GM18499 (cell line): ENCODE results near the gene SH3TC1.

Source experiments
- ATAC-seq: cut with Tn5 transposase; IDR thresholded peaks from one replicate; pipeline ENCODE4 v1.9.1; 2021; ENCODE audit warnings: moderate number of reproducible peaks; ENCODE audit not compliant: insufficient read depth, unreplicated experiment

The SH3TC1 gene

DNA sequence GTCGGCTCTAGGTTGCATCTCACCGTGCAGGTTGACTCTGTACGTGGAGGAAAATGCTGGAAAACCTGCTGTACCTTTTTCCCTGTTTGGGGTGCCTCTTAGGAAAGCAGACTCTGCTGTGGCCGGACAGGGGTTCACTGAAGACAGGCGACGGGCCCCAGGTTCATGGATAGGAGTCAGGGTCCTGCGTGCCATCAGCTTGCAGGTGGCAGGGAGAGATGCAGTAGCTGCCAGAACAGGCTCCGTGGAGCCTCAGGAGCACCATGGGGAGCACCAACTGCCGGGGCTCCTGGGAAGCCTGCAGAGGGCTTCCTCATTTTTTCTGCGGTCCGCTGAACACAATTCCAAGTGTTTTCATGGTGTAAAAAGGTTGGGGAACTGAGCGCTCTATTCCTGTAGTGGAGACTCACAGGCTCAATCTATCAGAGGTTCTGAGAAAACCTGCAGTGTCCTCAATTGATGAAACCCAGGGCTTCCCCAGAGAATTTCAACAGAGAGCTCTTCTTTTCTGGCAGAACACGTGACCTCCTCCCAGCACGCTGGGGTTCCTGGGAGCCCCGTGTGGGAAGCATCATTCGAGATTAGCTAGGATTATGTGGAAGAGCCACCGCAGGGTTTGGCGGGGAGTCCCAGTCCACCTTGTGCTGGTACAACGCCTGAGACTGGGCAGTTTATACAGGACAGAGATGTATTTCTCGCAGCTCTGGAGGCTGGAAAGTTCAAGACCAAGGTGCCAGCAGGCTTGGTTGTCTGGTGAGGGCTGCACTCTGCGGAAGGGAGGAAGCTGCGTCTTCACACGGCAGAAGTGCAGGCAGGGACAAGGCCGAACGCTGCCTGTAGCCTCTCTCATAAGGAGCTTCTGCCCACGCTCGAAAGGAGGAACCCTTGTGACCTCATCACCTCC, 72.1 kb downstream of the SH3TC1 start:
- no peak for ATAC-seq

DNA sequence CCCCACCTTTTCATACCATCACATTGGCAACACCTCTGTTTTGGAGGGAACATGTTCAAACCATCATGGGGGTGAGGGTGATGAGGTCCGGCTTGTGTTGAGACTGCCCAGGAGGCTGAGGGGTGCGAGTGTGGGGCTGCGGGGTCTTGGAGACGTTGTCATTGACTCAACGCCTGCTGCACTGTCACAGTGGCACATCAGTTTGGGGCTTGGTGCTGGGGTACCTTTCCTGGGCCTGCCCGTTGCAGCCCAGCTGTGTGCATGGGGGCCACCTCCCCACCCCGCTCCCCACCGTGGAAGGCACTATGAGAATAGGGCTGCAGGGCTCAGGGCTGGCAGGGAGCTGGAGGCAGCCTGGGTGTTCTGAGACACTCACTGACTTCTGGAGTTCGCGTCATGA, 72.7 kb downstream of the SH3TC1 start:
- no peak for ATAC-seq

DNA sequence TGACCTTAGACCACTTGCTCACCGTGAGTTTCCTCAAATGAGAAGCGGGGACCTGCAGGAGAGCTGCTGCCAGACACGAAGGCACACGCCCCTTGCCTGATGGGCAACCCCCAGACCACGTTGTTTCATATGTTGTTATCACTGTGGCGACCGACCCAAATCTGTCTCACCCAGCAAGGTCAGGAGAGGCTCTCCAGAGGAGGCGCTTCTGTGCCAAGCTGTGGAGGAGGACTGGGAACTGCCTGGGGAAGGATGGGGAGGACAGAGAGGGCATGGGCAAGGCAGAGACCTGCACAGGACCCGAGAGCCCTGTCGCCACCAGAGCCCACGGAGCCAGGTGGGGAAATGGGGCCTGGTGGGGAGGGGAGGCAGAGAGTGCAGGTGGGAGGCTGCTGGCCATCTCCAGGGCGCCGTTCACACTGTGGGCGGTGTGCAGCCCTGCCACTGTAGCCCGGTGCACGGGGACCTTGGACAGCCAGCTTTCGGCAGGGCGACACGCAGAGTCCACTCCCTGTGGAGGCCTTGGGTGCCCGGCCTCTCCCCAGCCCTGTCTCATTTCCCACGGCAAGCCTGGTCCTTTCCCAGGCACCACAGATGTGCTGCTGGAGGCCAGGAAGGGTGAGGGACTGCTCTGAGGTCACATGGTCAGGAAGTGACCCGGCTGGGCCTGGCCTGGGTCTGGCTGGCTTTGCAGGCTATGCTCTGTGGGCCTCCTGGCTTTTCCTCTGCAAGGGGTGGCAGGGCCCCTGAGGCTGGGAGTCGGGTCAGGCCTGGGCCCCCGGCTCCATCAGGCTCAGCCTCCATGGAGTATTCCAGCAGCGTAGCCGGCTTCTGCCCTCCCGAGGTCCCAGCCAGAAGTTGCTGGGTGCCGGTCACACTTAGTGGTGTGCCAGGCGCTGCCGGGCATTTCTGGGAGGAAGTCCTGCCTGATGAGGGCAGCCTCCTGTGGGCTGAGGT, 73.7 kb downstream of the SH3TC1 start:
- no peak for ATAC-seq

DNA sequence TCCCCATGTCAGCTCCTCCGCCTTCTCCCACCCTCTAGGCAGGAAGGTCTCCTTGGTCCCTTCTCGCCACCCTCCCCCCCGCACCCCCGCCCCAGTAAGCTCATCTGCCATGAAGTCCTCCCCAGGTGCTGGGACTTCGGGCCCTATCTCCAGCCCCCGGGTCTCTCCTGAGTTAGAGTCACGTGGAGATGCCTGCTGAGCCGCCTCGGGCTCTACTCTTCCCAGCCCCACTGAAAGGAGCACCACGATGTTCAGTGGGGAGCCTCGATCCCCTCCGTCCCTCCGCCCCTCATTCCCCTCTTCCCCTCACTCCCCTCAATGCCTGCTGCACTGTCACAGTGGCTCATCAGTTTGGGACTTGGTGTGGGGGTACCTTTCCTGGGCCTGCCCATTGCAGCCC, 74.4 kb downstream of the SH3TC1 start:
- no peak for ATAC-seq

DNA sequence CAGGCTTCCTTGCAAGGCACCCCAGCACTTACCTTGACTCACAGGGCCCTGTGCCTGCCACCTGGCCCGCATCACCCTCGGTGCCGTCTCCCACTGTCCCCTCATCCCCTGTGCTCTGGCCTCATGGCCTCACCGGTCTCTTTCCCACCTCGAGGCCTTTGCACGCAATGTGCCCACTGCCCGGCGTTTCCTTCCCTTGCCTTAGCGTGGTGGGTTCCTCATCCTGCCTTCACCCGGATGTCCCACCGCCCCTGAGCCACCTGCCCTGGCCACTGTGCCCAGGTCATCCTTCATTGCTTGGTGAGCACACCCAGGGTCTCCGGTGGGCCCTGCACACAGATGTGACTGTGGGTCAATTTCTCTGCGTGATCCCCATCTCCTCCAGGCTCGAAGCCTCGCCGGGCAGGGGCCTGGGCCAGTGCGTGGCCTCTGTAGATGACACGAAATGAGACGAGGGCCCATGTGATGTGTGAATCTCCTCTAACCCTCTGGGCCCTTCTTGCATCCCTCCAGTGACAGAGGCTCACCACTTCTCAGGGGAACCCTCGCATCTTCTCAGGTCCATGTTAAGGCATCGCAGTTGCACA, 75.1 kb downstream of the SH3TC1 start:
- no peak for ATAC-seq

DNA sequence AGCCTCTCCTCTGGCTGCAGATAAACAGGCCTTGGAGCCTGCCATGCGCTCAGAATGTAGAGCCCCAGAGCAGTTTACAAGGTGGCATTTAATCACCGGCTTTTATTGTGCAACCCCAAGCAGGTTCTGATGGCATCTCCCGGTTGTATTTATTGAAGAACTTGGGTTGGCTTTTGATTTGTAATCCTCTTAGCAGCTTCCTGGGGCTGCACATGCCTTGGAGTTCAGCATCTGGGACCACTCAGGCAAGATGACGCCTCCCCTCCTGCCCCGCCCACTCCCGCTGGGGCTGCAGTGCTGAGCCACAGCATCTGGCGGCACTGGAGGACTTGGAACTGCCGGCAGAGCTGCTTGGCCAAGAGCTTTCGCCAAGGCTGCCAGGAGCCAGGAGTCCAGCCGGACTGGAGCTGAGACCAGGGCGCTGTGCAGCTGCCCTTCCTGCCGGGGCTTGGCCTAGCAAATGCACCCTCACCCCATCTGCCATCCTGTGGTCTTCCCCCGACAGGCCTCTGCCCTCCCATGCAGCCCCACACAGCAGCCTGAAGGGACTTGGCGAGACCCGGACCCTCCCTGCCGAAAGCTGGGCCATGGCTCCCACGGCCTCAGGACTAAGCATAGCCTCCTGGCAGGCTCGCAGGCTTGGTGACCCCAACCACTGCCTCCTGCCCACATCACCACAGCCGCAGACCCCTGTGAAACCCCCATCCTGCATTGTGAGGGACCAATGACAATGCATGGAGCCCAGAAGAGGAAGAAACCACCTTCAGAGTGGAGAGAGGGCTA, 75.9 kb downstream of the SH3TC1 start:
- ATAC-seq, result no peak

DNA sequence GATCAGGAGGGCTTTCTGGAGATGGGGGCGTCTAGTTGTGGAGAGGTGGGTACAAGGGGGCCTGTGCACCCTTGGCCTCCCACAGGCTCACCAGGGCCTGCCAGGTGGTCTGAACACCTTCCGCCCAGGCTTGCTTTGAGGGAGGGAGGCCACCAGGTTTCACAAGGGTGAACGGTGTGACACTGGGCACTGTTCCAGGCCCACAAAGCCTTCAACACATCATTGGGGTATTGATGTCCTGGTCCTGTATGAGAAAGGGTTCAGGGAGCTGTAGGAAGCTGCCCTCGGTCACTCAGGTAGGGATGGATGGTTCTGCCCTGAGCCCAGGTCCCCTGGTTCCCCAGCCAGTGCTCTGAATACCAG, 76.4 kb downstream of the SH3TC1 start:
- no peak for ATAC-seq

DNA sequence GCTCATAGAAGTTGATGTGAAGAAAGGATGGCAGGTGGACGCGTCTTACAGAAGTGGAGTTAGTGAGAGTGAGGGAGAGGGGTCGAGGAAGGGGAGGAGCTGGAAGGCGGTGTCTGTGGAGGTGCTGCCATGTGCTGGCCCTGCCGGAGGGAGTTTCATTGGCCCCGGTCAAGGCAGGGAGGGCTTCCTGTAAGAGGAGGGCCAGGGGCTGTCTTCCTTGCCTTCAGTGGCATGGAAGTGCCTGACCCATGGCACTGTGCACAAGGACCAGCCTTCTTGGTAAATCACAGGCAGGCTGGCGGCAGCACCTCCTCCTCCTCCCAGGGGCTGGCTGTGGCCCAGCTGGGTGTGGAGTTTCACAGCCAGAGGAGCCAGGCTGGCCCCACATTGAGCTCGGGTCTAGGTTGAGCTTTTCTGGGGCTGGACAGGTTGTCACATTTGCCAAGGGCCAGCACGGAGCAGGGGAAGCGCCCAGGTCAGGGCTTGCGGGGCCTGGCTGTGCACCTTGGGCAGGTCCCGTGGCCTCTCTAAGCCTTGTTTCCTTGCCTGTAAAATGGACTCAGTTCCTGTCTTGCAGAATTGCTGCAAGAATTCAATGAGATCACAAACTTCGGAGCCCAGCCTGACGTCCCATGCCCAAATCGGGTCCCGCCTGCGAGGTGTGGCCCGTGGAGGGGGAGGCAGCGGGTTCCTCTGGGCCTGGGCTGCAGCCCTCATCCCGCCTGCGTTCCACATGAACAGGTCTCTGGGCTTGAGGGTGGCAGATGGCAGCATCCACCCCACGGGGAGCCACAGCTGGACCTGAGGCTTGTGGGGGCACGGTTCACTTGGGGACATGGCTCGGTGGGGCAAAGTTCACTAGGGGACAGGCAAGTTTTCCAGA, 77.5 kb downstream of the SH3TC1 start:
- no peak for ATAC-seq

DNA sequence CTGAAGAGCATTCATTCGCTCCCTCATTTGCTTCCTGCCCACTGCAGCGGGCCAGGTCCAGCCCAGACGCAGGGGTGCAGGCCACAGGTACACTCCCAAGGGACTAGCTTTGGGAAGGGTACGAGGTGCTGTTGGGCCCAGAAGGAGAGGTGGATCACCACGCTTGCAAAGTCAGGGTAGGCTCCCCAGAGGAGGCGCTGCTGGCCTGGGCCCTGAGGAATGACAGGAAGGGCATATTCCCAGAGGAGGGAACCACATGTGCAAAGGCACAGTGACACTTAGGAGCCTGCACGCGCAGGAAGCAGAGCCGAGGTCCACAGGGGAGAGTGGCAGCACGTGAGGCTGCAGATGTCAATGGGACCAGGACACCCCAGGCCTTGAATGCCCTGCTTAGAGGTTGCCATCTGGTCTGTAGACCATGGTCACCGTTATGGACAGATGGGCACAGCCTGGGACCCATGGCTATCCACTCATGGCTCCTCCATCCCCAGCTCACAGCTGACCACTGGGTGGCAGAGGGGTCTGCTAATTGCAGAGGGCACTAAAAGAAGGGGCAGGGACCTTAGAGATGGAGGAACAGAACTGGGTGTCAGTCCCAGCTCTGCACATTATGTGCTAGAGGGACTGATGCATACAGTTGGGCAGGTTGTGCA, 78.4 kb downstream of the SH3TC1 start:
- no peak for ATAC-seq

DNA sequence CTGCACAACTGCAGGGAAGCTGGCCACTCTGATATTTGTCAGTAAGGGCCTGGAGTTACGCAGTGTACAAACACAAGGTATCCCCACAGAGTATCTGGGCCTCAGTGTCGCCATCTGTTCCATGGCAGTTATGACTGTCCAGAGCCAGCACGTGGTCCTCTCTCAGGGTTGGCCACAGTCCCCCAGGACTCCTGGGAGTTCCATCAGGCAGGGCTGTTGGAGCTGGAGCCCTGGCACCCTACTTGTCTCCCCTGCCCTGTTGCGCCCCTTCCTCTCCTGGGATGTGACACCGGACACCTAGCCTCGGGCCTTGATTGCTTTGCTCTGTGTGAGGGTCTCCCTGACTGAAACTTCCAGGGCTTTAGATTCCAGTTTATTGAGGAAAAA, 78.9 kb downstream of the SH3TC1 start:
- no peak for ATAC-seq

DNA sequence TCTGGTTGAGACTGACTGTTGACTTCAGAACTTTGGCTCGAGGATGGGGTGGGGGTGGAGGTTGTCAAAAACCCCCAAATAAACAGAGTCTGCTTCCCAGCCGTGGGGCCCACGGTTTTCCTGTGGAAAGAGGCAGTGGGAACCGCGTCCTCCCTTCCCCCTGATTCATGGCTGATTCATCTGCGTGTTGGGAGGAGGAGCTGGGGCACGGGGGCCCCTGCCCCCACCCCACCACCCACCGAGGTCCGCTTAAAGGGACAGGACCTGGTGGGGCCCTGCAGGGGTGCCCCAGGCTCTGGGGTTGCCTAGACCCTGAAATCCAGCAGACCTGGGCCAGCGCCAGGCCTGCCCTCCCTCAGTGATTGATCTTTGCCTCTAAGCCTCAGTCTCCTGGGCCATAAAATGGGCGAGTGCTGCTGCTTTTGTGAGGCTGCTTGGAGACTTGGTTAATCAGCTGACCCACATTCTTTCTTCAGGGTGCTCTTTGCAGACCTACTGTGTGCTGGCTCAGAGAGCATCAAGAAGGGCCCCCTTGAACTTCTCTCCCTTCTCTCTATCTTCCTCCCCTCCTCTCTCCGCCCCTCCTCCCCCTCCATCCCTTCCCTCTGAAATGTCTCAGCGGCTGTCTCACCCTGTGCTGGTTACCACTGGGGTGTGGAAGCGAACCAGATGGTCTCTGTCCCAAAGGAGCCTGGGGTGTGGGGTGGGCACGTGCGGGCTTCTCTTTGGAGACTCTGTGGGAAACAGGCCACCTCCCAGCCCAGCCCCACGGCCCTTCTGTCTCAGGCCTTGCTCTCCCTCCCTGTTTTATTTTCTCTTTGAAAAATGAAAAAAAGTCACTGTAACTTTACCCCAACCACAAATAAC, 79.6 kb downstream of the SH3TC1 start:
- ATAC-seq, result no peak

DNA sequence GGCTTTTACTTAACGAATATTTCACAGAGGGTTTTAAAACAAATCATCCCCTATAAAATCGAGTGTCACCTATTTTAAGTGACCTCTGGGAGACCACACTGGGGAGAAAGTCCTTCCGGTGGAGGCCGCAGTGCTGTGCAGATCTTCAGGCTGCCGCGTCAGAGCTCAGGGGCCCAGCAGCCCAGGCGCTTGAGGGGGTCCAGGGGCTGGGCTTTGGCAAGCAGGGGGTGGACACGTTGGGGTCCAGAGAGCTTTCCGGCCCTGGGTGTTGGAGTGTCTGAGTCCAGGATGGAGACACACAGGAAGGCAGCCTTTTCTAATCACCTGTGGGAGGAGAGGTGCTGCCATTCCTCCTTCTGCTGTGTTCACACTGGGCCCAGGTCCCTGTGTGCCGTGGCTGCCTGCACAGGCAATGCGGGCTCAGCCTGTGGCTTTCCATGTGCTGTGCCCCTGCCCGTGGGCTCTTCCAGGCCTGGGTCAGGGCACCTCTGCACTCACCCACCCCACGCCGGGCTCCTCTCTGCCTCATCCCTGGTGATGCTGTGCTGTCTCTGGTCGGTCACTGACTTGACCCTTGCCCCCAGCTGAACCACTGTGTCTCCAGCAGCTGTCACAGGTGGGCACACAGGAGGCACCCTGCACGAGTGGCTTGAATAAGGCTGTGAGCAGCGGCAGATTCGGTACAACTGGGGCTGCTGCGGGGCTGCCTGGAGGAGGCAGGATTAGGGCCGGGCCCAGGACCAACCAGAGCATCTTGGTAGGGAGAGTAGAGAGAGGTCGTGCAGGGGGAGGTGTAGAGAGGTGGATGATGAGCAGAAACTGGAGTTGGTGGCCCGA, 80.4 kb downstream of the SH3TC1 start:
- no peak for ATAC-seq

DNA sequence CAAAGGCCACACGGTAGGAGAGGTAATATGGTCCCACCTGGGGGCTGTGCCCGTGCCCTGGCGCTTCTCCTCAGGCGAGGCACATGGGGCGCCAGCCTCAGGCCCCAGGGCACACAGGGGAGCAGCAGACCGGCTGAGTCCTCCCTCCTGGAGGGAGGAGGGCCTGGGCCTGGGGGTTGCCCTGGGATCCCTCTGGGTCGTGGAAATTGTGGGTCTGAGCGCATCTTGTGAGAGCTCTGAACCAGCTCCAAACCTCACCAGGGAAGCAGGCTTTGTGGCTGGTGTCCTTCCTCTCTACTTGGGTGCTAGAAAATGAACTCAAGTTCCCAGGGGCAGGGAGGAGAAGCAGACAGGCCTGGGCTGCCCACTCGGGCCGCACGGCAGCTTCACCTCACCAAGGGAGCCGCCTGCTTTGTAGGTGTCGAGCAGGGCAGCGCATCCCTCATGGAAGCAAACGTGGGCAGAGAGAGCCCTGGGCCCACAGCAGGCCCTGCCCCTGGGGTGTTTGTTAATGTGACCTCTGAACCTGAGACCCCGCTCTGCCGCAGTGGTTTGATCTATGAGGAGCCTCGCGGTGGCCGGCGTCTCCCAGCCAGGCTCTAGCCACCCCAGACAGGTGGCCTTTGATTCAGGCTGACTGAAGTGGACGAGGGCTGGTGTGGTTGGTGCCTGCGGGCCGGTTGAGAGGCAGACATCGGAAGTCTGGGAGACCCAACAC, 81.2 kb downstream of the SH3TC1 start:
- ATAC-seq, result no peak

DNA sequence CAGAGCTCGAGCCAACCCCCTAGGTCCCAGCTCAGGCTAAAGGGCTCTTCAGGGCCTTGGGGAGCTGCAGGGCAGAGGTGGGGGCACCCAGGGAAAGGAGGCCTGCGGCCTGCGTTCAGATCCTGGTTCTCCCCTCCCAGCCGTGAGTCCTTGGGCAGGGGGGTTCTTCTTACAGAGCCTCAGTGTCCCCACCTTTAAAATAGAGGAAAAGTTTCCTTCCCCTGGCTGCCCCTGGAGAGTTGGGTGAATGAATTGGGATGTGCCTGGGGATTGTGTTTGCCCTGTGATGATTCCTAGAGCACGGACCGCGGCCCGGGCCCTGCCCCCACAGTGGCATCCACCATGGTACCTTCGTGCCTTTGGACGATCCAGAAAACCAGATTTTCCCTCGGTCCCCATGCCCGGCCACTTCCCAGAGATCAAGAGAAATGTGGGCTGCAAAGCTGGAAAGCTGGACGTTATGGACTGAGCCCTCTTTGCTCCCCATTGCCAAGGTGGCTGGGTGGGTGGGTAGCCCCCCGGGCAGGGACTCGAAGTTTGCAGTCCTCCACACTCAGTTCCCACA, 81.9 kb downstream of the SH3TC1 start:
- ATAC-seq, result no peak

DNA sequence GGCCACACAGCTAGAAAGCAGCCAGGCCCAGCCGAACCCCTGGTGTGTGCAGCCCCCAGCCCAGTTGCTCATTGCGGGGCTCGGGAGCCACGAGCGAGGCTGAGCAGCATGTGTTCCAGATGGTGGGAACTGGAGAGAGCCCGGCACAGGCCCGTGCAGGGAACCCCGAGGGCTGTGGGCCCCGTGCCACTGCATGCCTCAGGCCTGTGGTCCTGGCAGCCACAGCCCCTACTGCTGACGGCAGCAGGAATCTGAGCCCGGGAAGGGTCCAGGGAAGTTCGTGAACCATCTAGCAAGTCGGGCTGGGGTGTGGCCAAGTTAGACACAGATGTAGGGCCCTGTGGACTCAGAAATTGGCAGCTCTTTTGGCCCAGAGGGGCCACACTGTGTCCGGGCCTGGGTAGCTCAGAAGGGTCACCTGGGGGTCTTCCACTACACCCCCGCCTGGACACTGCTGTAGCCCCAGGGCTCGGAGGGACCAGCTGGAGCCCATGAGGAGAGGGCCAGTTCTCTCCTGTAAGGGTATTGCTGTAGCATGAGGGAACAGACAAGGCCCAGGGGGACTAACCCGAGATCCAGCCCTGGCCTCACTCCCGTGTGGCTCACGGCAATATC, 82.5 kb downstream of the SH3TC1 start:
- ATAC-seq, result no peak
